HepG2 (cell line): ENCODE results near the gene PTPN5. TPM values are rescaled to one million over a fixed set of nuclear protein-coding genes. Genes with fewer than 3 reads are reported as not detected.

ENCODE experiments used
- ATAC-seq: fragments of 200-7000 bp; cut with Tn5 transposase; 3 replicates; pipeline ENCODE4 v1.9.1; 2020; ENCODE audit warnings: mild to moderate bottlenecking, moderate library complexity
- BruUV-seq: library from RNA; stranded (reverse); fragments of 400-500 nt; replicated peaks from 2 replicates; lab custom pipeline; 2021; lab: Mats Ljungman, UMichigan
- CTCF ChIA-PET: fragments of 300-600 bp; formaldehyde crosslinking; extraction: SDS; loops from one replicate; lab custom pipeline; 2021; ENCODE audit warnings: low total read pairs, inconsistent platforms, low intra/inter-chr PET ratio; lab: Yijun Ruan, JAX
- POLR2A ChIA-PET: fragments of 350-600 bp; sonication (Branson Sonifier 250); formaldehyde crosslinking; loops from one replicate; lab custom pipeline; 2020; ENCODE audit warnings: antibody characterized with exemption, inconsistent platforms; lab: Yijun Ruan, JAX
- DNase-seq: peaks from one replicate; pipeline ENCODE4 v3.0.0-alpha.2; 2015; ENCODE audit warnings: low spot score
- FAIRE-seq: peaks from 3 replicates; lab custom pipeline; 2011; peaks lifted over from hg19 to GRCh38; lab: Jason Lieb, UNC
- H2AFZ ChIP-seq: one replicate; pipeline ENCODE4 v1.6.1; 2011; ENCODE audit warnings: low read length, inconsistent platforms
- H3K27ac ChIP-seq: fragments of 300-600 bp; 3 replicates; pipeline ENCODE4 v1.8.0; 2011; ENCODE audit warnings: mixed run types, mild to moderate bottlenecking, mixed read lengths, low read length, inconsistent platforms; ENCODE audit not compliant: insufficient read depth; ENCODE audit errors: extremely low read length
- H3K27me3 ChIP-seq, 2 experiments: fragments of 200-600 bp in 1 of 2; 2 replicates in 1 of 2; 3 replicates in 1 of 2; pipeline versions ENCODE4 v1.6.0 to v1.8.0; 2011; ENCODE audit warnings: low read length in 2 of 2, mild to moderate bottlenecking in 2 of 2, moderate library complexity in 2 of 2, inconsistent platforms in 1 of 2; ENCODE audit not compliant: insufficient read depth in 2 of 2, control insufficient read depth in 1 of 2
- H3K36me3 ChIP-seq, 2 experiments: fragments of 200-600 bp in 1 of 2; replicated peaks in 1 of 2; 2 replicates in 1 of 2; 3 replicates in 1 of 2; pipeline versions ENCODE4 v1.5.1 to v1.8.0; 2011; ENCODE audit warnings: low read length in 2 of 2, inconsistent platforms in 1 of 2; ENCODE audit not compliant: insufficient read depth in 2 of 2, control insufficient read depth in 1 of 2
- H3K4me1 ChIP-seq: 2 replicates; pipeline ENCODE4 v1.5.1; 2012; ENCODE audit warnings: low read length, inconsistent platforms; ENCODE audit not compliant: insufficient read depth
- H3K4me2 ChIP-seq: 2 replicates; pipeline ENCODE4 v1.6.0; 2011; ENCODE audit warnings: low read depth, low read length, inconsistent platforms
- H3K4me3 ChIP-seq, 3 experiments: fragments of 200-600 bp in 1 of 3; sonication (generic), shearing (Covaris generic) in 1 of 3; replicated peaks in 1 of 3; 2 replicates each; pipeline ENCODE4 v1.5.1; 2011 to 2016; ENCODE audit warnings: low read length in 3 of 3, inconsistent platforms in 2 of 3, low read depth in 2 of 3, mild to moderate bottlenecking in 2 of 3, control low read depth in 1 of 3, mixed read lengths in 1 of 3; ENCODE audit not compliant: insufficient read depth in 1 of 3
- H3K79me2 ChIP-seq: one replicate; pipeline ENCODE4 v1.6.1; 2011; ENCODE audit warnings: low read length, inconsistent platforms; ENCODE audit not compliant: insufficient read depth
- H3K9ac ChIP-seq: 2 replicates; pipeline ENCODE4 v1.6.0; 2011; ENCODE audit warnings: mild to moderate bottlenecking, low read depth, low read length, inconsistent platforms; ENCODE audit not compliant: insufficient read depth
- H3K9me3 ChIP-seq: 2 replicates; pipeline ENCODE4 v1.5.1; 2012; ENCODE audit warnings: mild to moderate bottlenecking, low read length
- H4K20me1 ChIP-seq: 2 replicates; pipeline ENCODE4 v1.6.0; 2011; ENCODE audit warnings: inconsistent platforms, mild to moderate bottlenecking, low read length, moderate library complexity; ENCODE audit not compliant: insufficient read depth
- CAMTA2 ChIP-seq: sonication (generic); formaldehyde crosslinking; IDR thresholded peaks from 2 replicates; pipeline ENCODE4 v1.4.0; 2020; ENCODE audit warnings: mild to moderate bottlenecking, missing genetic modification reagents, borderline replicate concordance
- HMG20B ChIP-seq: conservative IDR thresholded peaks from 2 replicates; pipeline ENCODE4 v1.6.1; 2016; ENCODE audit warnings: missing genetic modification reagents, missing compliant biosample characterization
- JUNB ChIP-seq: sonication (generic); formaldehyde crosslinking; IDR thresholded peaks from 2 replicates; pipeline ENCODE4 v1.8.0; 2022; ENCODE audit warnings: missing genetic modification reagents, mild to moderate bottlenecking, borderline replicate concordance
- MATR3 ChIP-seq: sonication (generic); formaldehyde crosslinking; IDR thresholded peaks from 2 replicates; pipeline ENCODE4 v1.4.0; 2020; ENCODE audit warnings: missing genetic modification reagents
- REXO4 ChIP-seq: sonication (generic); formaldehyde crosslinking; IDR thresholded peaks from 2 replicates; pipeline ENCODE4 v1.8.0; 2022; ENCODE audit warnings: missing genetic modification reagents, mild to moderate bottlenecking, borderline replicate concordance
- TEAD2 ChIP-seq: sonication (generic); formaldehyde crosslinking; IDR thresholded peaks from 2 replicates; pipeline ENCODE4 v1.9.0; 2021; ENCODE audit warnings: missing genetic modification reagents
- ZFP36L1 ChIP-seq: sonication (generic); formaldehyde crosslinking; IDR thresholded peaks from 2 replicates; pipeline ENCODE4 v1.8.0; 2022; ENCODE audit warnings: mild to moderate bottlenecking, missing genetic modification reagents, moderate library complexity
- ZFP36L2 ChIP-seq: sonication (generic); formaldehyde crosslinking; IDR thresholded peaks from 2 replicates; pipeline ENCODE4 v1.4.0; 2020; ENCODE audit warnings: missing genetic modification reagents
- ZNF30 ChIP-seq: sonication (generic); formaldehyde crosslinking; IDR thresholded peaks from 2 replicates; pipeline ENCODE4 v1.5.0; 2020; ENCODE audit warnings: mild to moderate bottlenecking, missing genetic modification reagents
- ZNF414 ChIP-seq: sonication (generic); formaldehyde crosslinking; IDR thresholded peaks from 2 replicates; pipeline ENCODE4 v1.5.0; 2020; ENCODE audit warnings: missing genetic modification reagents
- ZNF563 ChIP-seq: sonication (generic); formaldehyde crosslinking; IDR thresholded peaks from 2 replicates; pipeline ENCODE4 v1.8.0; 2022; ENCODE audit warnings: mild to moderate bottlenecking, moderate library complexity, missing genetic modification reagents
- WGBS: methylation state at CpG from one replicate; pipeline ENCODE4 v1.1.6; 2017; ENCODE audit warnings: low lambda C conversion rate; 5-methylcytosine and 5-hydroxymethylcytosine counted together
- in situ Hi-C: cut with HindIII; loops from 2 replicates; pipeline ENCODE4 v1.10.0; 2017; ENCODE audit warnings: low pct_unique_long_range_greater_than_20kb; ENCODE audit not compliant: extremely low pct_ligation_motif_present
- intact Hi-C: fragments of 100-400 bp; cut with micrococcal nuclease; formaldehyde crosslinking; loops from one replicate; pipeline ENCODE4 v1.10.0; 2022; ENCODE audit not compliant: unreplicated experiment
- polyA plus RNA-seq, 8 experiments: library from polyadenylated mRNA; depleted of rRNA in 3 of 8; stranded (reverse) in 7 of 8; unstranded in 1 of 8; fragments of >200 nt; fragmentation: Illumina TruSeq in 4 of 8; extraction: Trizol in 4 of 8; gene quantifications; 2 replicates each; pipeline versions ENCODE4 v1.2.1 to v1.2.3, GENCODE V29; 2011 to 2016; ENCODE audit warnings: low read depth in 4 of 8, missing spikeins in 1 of 8, mixed read lengths in 1 of 8; ENCODE audit not compliant: insufficient read depth in 1 of 8
- total RNA-seq, 5 experiments: library from RNA; depleted of rRNA; stranded (reverse); fragments of >200 nt; fragmentation: Illumina TruSeq; extraction: Trizol; gene quantifications; 2 replicates each; pipeline ENCODE4 v1.2.3, GENCODE V29; 2016; ENCODE audit warnings: low read depth in 1 of 5
- TF ChIP-seq, protein P1 (sequence below): sonication (generic); formaldehyde crosslinking; IDR thresholded peaks from 2 replicates; pipeline ENCODE4 v1.4.0; 2020; ENCODE audit warnings: mild to moderate bottlenecking, missing genetic modification reagents
- TF ChIP-seq, protein P2 (sequence below): sonication (generic); formaldehyde crosslinking; IDR thresholded peaks from 2 replicates; pipeline ENCODE4 v1.4.0; 2020; ENCODE audit warnings: missing genetic modification reagents, borderline replicate concordance

The PTPN5 gene
- total and polyA plus RNA-seq, 2 of the 13 experiments (the other 11 are each of a cell fraction or from before 2014, with no cell fraction given): not detected

- TF ChIP-seq REXO4 (CRISPR knock-in tag) (no peak), ZNF563 (CRISPR knock-in tag) (no peak), ZFP36L2 (no peak), CAMTA2 (CRISPR knock-in tag) (no peak), ZFP36L1 (CRISPR knock-in tag) (no peak), TEAD2 (no peak), ZNF414 (CRISPR knock-in tag) (no peak), MATR3 (CRISPR knock-in tag) (no peak)
These were observed 60.2 kb downstream of the PTPN5 start (continued) for GRCh38 chr11:18731441-18731840.

- WGBS: 52% methylated on average over 9 of the region's 9 CpGs
- Histone ChIP-seq H3K27ac (no peak overlapping the region), H3K4me2 (no peak overlapping the region), H3K4me3 (no peak overlapping the region), H3K9ac (no peak overlapping the region), H4K20me1 (no peaks in the 10 kb centered on the region), H3K4me1 (no peaks in the 10 kb centered on the region), H3K27me3 (peaks cover 6 to 47% of the 10 kb centered on the region in 2 experiments; a peak in 3 of 5 replicates), H3K9me3 (no peaks in the 10 kb centered on the region), H2AFZ (no peak overlapping the region), H3K79me2 (no peaks in the 10 kb centered on the region), H3K36me3 (no peaks in the 10 kb centered on the region)
- TF ChIP-seq HMG20B (CRISPR knock-in tag) (no peak), ZNF30 (CRISPR knock-in tag) (no peak), JUNB (CRISPR knock-in tag) (no peak)
- TF ChIP-seq, protein P1, sequence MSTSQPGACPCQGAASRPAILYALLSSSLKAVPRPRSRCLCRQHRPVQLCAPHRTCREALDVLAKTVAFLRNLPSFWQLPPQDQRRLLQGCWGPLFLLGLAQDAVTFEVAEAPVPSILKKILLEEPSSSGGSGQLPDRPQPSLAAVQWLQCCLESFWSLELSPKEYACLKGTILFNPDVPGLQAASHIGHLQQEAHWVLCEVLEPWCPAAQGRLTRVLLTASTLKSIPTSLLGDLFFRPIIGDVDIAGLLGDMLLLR (CRISPR knock-in tag): no peak
- TF ChIP-seq, protein P2, sequence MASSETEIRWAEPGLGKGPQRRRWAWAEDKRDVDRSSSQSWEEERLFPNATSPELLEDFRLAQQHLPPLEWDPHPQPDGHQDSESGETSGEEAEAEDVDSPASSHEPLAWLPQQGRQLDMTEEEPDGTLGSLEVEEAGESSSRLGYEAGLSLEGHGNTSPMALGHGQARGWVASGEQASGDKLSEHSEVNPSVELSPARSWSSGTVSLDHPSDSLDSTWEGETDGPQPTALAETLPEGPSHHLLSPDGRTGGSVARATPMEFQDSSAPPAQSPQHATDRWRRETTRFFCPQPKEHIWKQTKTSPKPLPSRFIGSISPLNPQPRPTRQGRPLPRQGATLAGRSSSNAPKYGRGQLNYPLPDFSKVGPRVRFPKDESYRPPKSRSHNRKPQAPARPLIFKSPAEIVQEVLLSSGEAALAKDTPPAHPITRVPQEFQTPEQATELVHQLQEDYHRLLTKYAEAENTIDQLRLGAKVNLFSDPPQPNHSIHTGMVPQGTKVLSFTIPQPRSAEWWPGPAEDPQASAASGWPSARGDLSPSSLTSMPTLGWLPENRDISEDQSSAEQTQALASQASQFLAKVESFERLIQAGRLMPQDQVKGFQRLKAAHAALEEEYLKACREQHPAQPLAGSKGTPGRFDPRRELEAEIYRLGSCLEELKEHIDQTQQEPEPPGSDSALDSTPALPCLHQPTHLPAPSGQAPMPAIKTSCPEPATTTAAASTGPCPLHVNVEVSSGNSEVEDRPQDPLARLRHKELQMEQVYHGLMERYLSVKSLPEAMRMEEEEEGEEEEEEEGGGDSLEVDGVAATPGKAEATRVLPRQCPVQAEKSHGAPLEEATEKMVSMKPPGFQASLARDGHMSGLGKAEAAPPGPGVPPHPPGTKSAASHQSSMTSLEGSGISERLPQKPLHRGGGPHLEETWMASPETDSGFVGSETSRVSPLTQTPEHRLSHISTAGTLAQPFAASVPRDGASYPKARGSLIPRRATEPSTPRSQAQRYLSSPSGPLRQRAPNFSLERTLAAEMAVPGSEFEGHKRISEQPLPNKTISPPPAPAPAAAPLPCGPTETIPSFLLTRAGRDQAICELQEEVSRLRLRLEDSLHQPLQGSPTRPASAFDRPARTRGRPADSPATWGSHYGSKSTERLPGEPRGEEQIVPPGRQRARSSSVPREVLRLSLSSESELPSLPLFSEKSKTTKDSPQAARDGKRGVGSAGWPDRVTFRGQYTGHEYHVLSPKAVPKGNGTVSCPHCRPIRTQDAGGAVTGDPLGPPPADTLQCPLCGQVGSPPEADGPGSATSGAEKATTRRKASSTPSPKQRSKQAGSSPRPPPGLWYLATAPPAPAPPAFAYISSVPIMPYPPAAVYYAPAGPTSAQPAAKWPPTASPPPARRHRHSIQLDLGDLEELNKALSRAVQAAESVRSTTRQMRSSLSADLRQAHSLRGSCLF: no peak
- intact Hi-C loops (loop anchor here (5.0 kb wide), 1 partner anchor 63 kb away; no protein-coding TSS in a partner anchor), in situ Hi-C loops (loop anchor here (10.0 kb wide), 2 partner anchors 185 to 615 kb away; no protein-coding TSS in a partner anchor)
- CTCF ChIA-PET: no interaction called here
- DNase-seq: no peak
- no peak for FAIRE-seq
- POLR2A ChIA-PET: no interaction called here
- BruUV-seq: no TSS peak
- no peak for ATAC-seq
These were observed 61.6 kb downstream of the PTPN5 start for GRCh38 chr11:18730020-18730419.
